ENCODE results near the gene HTT-AS. TPM values are rescaled to one million over a fixed set of nuclear protein-coding genes. Genes with fewer than 3 reads are reported as not detected.
A peak's percentile ranks its signal among the peaks of the same experiment; 100 is the strongest.

Gene HTT-AS
- not detected in 2 replicates for total RNA-seq

GRCh38 chr4:3074078-3074845 is at the start of gene HTT-AS, which contains the start of gene HTT:
HTT-AS (minus strand) TSS chr4:3074538.
HTT (plus strand) TSS chr4:3074681; CDS start chr4:3074826, 145 bp downstream.
- Mint-ChIP-seq H3K4me3 (ENCODE audit: low read depth) (peak within 1 kb of the TSS; percentile 89), H3K27me3 (ENCODE audit: low read depth) (no peaks in the 10 kb centered on the region), H3K36me3 (ENCODE audit: low read depth) (peaks cover 8% of the 10 kb centered on the region), H3K9me3 (no peaks in the 10 kb centered on the region), H3K4me1 (ENCODE audit: low read depth) (peaks cover 19% of the 10 kb centered on the region), H3K27ac (peak within 1 kb of the TSS; percentile 79)
- peak; percentile 90 for DNase-seq (ENCODE audit: low spot score)
- intact Hi-C loops (cut with micrococcal nuclease), result loop anchor here (1.0 to 10.0 kb wide), 6 partner anchors 27 to 1359 kb away; partner anchors contain the start of genes GRK4, NOP14 and SLBP

DNA sequence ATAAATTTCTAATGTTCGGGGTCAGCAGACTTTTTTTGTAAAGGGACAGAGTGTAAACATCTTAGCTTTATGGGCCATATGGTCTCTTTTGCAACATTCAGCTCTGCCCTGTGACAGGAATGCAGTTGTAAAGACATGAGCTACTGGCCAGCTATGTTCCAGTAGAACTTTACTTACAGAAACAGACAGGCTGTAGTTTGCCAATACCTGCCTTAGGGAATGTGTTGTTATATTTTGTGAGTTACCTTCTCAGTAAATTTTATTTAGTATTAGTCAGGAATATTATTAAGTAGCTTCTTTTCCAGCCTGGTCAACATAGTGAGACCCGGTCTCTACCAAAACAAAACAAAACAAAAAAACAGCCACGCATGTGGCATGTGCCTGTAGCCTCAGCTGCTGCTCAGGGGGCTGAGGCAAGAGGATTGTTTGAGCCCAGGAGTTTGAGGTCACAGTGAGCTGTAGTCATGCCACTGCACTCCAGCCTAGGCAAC is 48.9 kb upstream of the HTT-AS start:
- peaks cover 26% of the 10 kb centered on the region for H3K4me1 Mint-ChIP-seq (ENCODE audit: low read depth)
- H3K4me3 Mint-ChIP-seq (ENCODE audit: low read depth), result no peak overlapping the region
- intact Hi-C loops (cut with micrococcal nuclease), result no loop called here
- no peaks in the 10 kb centered on the region for H3K9me3 Mint-ChIP-seq
- no peak overlapping the region for H3K27ac Mint-ChIP-seq
- H3K27me3 Mint-ChIP-seq (ENCODE audit: low read depth), result no peaks in the 10 kb centered on the region
- H3K36me3 Mint-ChIP-seq (ENCODE audit: low read depth), result peaks cover 61% of the 10 kb centered on the region
- no peak for DNase-seq (ENCODE audit: low spot score)

DNA sequence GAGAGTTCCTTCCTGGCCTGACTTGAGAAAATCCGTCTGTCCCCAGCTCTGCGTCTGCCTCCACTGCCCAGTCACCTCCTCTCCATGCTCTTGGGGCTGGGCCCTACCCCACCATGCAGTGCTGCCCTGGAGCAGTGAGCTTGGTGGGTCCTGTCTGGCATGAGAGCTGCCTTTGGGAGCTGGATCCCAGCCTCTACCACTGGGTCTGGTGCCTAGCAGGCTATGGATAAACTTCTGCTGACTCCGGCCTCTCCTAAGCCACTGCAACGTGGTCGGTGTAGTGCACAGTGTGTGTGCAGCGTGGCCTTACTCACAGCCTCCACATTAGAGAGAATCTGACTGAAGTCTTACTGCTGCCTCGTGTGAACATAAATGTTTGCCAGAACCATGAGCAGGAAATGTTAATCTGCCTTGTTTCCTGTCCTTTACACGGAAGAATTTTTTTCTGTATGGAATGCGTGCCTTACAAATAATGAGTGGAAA is 47.8 kb upstream of the HTT-AS start:
- Mint-ChIP-seq H3K36me3 (ENCODE audit: low read depth) (peaks cover 59% of the 10 kb centered on the region), H3K4me3 (ENCODE audit: low read depth) (no peak overlapping the region), H3K27me3 (ENCODE audit: low read depth) (no peaks in the 10 kb centered on the region), H3K9me3 (no peaks in the 10 kb centered on the region), H3K4me1 (ENCODE audit: low read depth) (peaks cover 26% of the 10 kb centered on the region), H3K27ac (peak overlapping the region; percentile 80)
- intact Hi-C loops (cut with micrococcal nuclease), result no loop called here
- no peak for DNase-seq (ENCODE audit: low spot score)

GRCh38 chr4:3121596-3121995 is 47.3 kb upstream of the HTT-AS start:
- Mint-ChIP-seq H3K9me3 (no peaks in the 10 kb centered on the region), H3K36me3 (ENCODE audit: low read depth) (peaks cover 59% of the 10 kb centered on the region), H3K4me1 (ENCODE audit: low read depth) (peaks cover 26% of the 10 kb centered on the region), H3K4me3 (ENCODE audit: low read depth) (no peak overlapping the region), H3K27ac (no peak overlapping the region), H3K27me3 (ENCODE audit: low read depth) (no peaks in the 10 kb centered on the region)
- intact Hi-C loops (cut with micrococcal nuclease), result no loop called here
- DNase-seq (ENCODE audit: low spot score), result no peak

- peaks cover 26% of the 10 kb centered on the region for H3K4me1 Mint-ChIP-seq (ENCODE audit: low read depth)
- no peaks in the 10 kb centered on the region for H3K27me3 Mint-ChIP-seq (ENCODE audit: low read depth)
- H3K4me3 Mint-ChIP-seq (ENCODE audit: low read depth), result no peak overlapping the region
- peaks cover 62% of the 10 kb centered on the region for H3K36me3 Mint-ChIP-seq (ENCODE audit: low read depth)
- intact Hi-C loops (cut with micrococcal nuclease), result no loop called here
- DNase-seq (ENCODE audit: low spot score), result no peak
- no peaks in the 10 kb centered on the region for H3K9me3 Mint-ChIP-seq
- no peak overlapping the region for H3K27ac Mint-ChIP-seq
Measured at GRCh38 chr4:3121110-3121509, 46.8 kb upstream of the HTT-AS start.

DNA sequence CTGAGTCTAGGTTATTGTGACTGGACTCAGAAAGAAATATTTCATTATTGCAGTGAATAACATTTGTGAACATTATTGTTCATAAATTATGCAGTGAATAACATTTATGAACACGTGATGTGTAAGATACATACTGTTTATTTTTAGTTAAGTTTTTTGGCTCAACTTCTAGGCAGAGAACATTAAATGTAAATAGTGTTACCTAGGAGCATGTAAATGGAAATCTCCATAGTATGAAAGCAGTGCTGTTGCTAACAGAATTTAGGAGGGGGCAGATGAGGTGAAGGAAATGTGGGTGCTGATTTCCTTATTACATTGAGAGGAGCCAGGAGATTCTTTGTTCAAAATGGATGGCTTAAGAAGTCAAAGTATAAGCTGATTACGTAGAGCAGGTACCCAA is 45.1 kb upstream of the HTT-AS start:
- no peak for DNase-seq (ENCODE audit: low spot score)

DNA sequence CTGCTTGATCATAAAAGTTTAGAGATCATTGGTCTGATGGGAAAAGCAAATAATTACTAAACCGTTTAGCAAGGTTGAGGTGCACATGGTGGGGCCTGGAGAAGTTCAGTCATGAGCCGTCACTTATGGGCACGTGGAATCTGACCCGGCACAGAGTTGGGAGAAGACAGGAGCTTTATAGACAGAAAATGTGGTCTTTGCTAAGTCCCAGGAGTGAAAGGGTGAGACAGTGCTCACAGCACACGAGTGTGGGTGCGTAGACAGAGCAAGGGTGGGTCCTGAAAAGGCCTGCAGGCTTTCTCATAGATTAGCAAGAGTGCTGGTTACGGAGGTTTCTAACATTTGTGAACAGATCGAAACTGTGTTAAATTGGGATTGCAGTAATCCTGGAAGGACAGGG is 44.0 kb upstream of the HTT-AS start:
- no peak overlapping the region for H3K4me3 Mint-ChIP-seq (ENCODE audit: low read depth)
- no peaks in the 10 kb centered on the region for H3K9me3 Mint-ChIP-seq
- H3K27ac Mint-ChIP-seq, result no peak overlapping the region
- no peaks in the 10 kb centered on the region for H3K27me3 Mint-ChIP-seq (ENCODE audit: low read depth)
- DNase-seq (ENCODE audit: low spot score), result no peak
- H3K4me1 Mint-ChIP-seq (ENCODE audit: low read depth), result peaks cover 20% of the 10 kb centered on the region
- intact Hi-C loops (cut with micrococcal nuclease), result no loop called here
- peaks cover 65% of the 10 kb centered on the region for H3K36me3 Mint-ChIP-seq (ENCODE audit: low read depth)

More for the DNA sequence above, 45.1 kb upstream of the HTT-AS start:
- Mint-ChIP-seq H3K9me3 (no peaks in the 10 kb centered on the region), H3K36me3 (ENCODE audit: low read depth) (peaks cover 71% of the 10 kb centered on the region), H3K27me3 (ENCODE audit: low read depth) (no peaks in the 10 kb centered on the region), H3K4me3 (ENCODE audit: low read depth) (no peak overlapping the region), H3K27ac (no peak overlapping the region), H3K4me1 (ENCODE audit: low read depth) (peaks cover 28% of the 10 kb centered on the region)
- intact Hi-C loops (cut with micrococcal nuclease), result no loop called here

- Mint-ChIP-seq H3K9me3 (no peaks in the 10 kb centered on the region), H3K27me3 (ENCODE audit: low read depth) (no peaks in the 10 kb centered on the region), H3K4me3 (ENCODE audit: low read depth) (no peak overlapping the region), H3K36me3 (ENCODE audit: low read depth) (peaks cover 60% of the 10 kb centered on the region), H3K27ac (no peak overlapping the region), H3K4me1 (ENCODE audit: low read depth) (peaks cover 11% of the 10 kb centered on the region)
- no peak for DNase-seq (ENCODE audit: low spot score)
- intact Hi-C loops (cut with micrococcal nuclease), result no loop called here
Measured at GRCh38 chr4:3116955-3117354, 42.6 kb upstream of the HTT-AS start.

DNA sequence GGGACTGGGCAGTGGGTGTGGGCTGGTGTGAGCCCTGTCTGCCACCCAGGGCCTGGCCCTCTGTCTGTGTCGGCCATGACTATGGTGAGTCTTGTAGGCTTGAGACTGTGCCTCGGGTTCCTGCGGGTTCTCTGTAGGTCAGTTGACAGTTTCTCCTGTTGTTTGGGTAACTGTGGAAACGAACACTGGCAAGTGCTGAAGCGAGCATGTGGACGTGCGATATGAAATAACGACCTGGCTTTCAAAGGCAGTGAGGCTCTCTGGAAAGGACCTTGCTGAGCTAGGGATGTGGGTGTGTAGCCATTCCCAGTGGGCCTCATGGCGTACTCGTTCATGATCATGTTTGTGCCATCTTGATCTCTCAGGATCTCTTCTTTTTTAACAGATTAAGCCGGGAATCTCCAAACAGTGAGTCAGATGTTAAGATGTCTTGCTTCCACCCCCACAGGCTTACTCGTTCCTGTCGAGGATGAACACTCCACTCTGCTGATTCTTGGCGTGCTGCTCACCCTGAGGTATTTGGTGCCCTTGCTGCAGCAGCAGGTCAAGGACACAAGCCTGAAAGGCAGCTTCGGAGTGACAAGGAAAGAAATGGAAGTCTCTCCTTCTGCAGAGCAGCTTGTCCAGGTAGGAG is 41.4 kb upstream of the HTT-AS start:
- Mint-ChIP-seq H3K4me1 (ENCODE audit: low read depth) (peaks cover 10% of the 10 kb centered on the region), H3K36me3 (ENCODE audit: low read depth) (peaks cover 56% of the 10 kb centered on the region), H3K27me3 (ENCODE audit: low read depth) (no peaks in the 10 kb centered on the region), H3K27ac (peak overlapping the region; percentile 3), H3K4me3 (ENCODE audit: low read depth) (no peak overlapping the region), H3K9me3 (no peaks in the 10 kb centered on the region)
- intact Hi-C loops (cut with micrococcal nuclease), result no loop called here
- DNase-seq (ENCODE audit: low spot score), result no peak

DNA sequence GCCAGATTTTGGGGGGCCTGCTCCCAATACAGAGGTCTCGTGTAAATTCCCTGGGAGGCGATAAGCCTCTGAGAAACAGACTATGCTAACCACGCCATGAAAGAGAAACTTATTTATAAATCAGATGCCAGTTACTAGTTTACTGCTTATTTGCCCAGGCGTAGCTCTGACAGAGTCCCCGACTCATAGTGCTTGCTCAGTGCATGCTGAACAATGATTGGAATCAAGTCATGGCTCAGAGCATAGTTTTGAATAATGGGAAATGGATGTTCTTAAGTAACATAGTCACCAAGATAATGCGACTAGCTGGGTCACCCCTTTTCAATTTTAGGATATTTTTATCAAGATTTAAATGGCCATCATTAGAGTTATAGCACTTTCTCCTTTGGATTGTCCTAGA is 40.0 kb upstream of the HTT-AS start:
- Mint-ChIP-seq H3K4me3 (ENCODE audit: low read depth) (no peak overlapping the region), H3K9me3 (no peaks in the 10 kb centered on the region), H3K36me3 (ENCODE audit: low read depth) (peaks cover 55% of the 10 kb centered on the region), H3K27ac (no peak overlapping the region), H3K27me3 (ENCODE audit: low read depth) (no peaks in the 10 kb centered on the region), H3K4me1 (ENCODE audit: low read depth) (peaks cover 12% of the 10 kb centered on the region)
- intact Hi-C loops (cut with micrococcal nuclease), result no loop called here
- no peak for DNase-seq (ENCODE audit: low spot score)

- intact Hi-C loops (cut with micrococcal nuclease), result no loop called here
- H3K27ac Mint-ChIP-seq, result no peak overlapping the region
- H3K4me1 Mint-ChIP-seq (ENCODE audit: low read depth), result peaks cover 10% of the 10 kb centered on the region
- no peaks in the 10 kb centered on the region for H3K9me3 Mint-ChIP-seq
- no peaks in the 10 kb centered on the region for H3K27me3 Mint-ChIP-seq (ENCODE audit: low read depth)
- no peak for DNase-seq (ENCODE audit: low spot score)
- peaks cover 58% of the 10 kb centered on the region for H3K36me3 Mint-ChIP-seq (ENCODE audit: low read depth)
- no peak overlapping the region for H3K4me3 Mint-ChIP-seq (ENCODE audit: low read depth)
Measured at GRCh38 chr4:3112609-3113469, 38.5 kb upstream of the HTT-AS start.

GRCh38 chr4:3112201-3112600 is 37.9 kb upstream of the HTT-AS start:
- no peaks in the 10 kb centered on the region for H3K27me3 Mint-ChIP-seq (ENCODE audit: low read depth)
- DNase-seq (ENCODE audit: low spot score), result no peak
- no peak overlapping the region for H3K27ac Mint-ChIP-seq
- H3K36me3 Mint-ChIP-seq (ENCODE audit: low read depth), result peaks cover 62% of the 10 kb centered on the region
- no peaks in the 10 kb centered on the region for H3K9me3 Mint-ChIP-seq
- peaks cover 12% of the 10 kb centered on the region for H3K4me1 Mint-ChIP-seq (ENCODE audit: low read depth)
- intact Hi-C loops (cut with micrococcal nuclease), result no loop called here
- no peak overlapping the region for H3K4me3 Mint-ChIP-seq (ENCODE audit: low read depth)
